GM18507 (cell line): ENCODE measurements around the gene DNASE1.

Source experiments
- DNase-seq: peaks from one replicate; pipeline ENCODE4 v3.0.0; 2011; ENCODE audit warnings: low read depth; ENCODE audit not compliant: insufficient read length; ENCODE audit errors: extremely low spot score
- FAIRE-seq: peaks from 2 replicates; lab custom pipeline; 2011; peaks lifted over from hg19 to GRCh38; lab: Jason Lieb, UNC

The DNASE1 gene

GRCh38 chr16:3661311-3661710, 6.8 kb downstream of the DNASE1 start:
- DNase-seq (no peak), FAIRE-seq (no peak)

- no peak for DNase-seq
- no peak for FAIRE-seq
Observed at GRCh38 chr16:3661922-3662321, 7.4 kb downstream of the DNASE1 start.

- no peak for FAIRE-seq
- DNase-seq, result no peak
Observed at GRCh38 chr16:3662601-3663000, 8.1 kb downstream of the DNASE1 start.

GRCh38 chr16:3664187-3664896, 9.9 kb downstream of the DNASE1 start:
- FAIRE-seq (no peak), DNase-seq (no peak)

GRCh38 chr16:3665508-3665907, 11.0 kb downstream of the DNASE1 start:
- DNase-seq, result no peak
- no peak for FAIRE-seq

GRCh38 chr16:3668626-3669025, 14.1 kb downstream of the DNASE1 start:
- DNase-seq (no peak), FAIRE-seq (no peak)

- DNase-seq (no peak), FAIRE-seq (no peak)
Observed at GRCh38 chr16:3669082-3669481, 14.6 kb downstream of the DNASE1 start.

- FAIRE-seq, result no peak
- DNase-seq, result no peak
Observed at GRCh38 chr16:3670711-3671110, 16.2 kb downstream of the DNASE1 start.

GRCh38 chr16:3671424-3671823, 16.9 kb downstream of the DNASE1 start:
- FAIRE-seq, result no peak
- DNase-seq, result no peak

- FAIRE-seq (no peak), DNase-seq (no peak)
Observed at GRCh38 chr16:3672571-3673041, 18.1 kb downstream of the DNASE1 start.

- DNase-seq (no peak), FAIRE-seq (no peak)
Observed at GRCh38 chr16:3673201-3673600, 18.7 kb downstream of the DNASE1 start.

GRCh38 chr16:3673676-3674377, 19.3 kb downstream of the DNASE1 start:
- no peak for FAIRE-seq
- DNase-seq, result no peak

GRCh38 chr16:3674513-3675295, 20.2 kb downstream of the DNASE1 start:
- FAIRE-seq (no peak), DNase-seq (no peak)

GRCh38 chr16:3675601-3676130, 21.2 kb downstream of the DNASE1 start:
- DNase-seq (no peak), FAIRE-seq (no peak)

GRCh38 chr16:3677994-3678393, 23.5 kb downstream of the DNASE1 start:
- no peak for DNase-seq

GRCh38 chr16:3681206-3681605, 26.7 kb downstream of the DNASE1 start:
- DNase-seq (no peak), FAIRE-seq (no peak)

More at GRCh38 chr16:3677994-3678393, 23.5 kb downstream of the DNASE1 start:
- FAIRE-seq, result no peak

GRCh38 chr16:3687021-3687420, 32.5 kb downstream of the DNASE1 start:
- no peak for DNase-seq
- no peak for FAIRE-seq

- FAIRE-seq, result no peak
- no peak for DNase-seq
Observed at GRCh38 chr16:3687792-3688191, 33.3 kb downstream of the DNASE1 start.

GRCh38 chr16:3689731-3690130, 35.2 kb downstream of the DNASE1 start:
- DNase-seq (no peak), FAIRE-seq (no peak)

GRCh38 chr16:3690470-3690928, 36.0 kb downstream of the DNASE1 start:
- DNase-seq, result peak; percentile 77
- peak; percentile 85 for FAIRE-seq
